ENCODE data around the gene LRP10.
"Not testable (repeated sequence)": the region's sequence is repeated elsewhere in the genome, so short reads cannot be mapped to it uniquely, and the experiment has no call there.

LRP10 gene

DNA sequence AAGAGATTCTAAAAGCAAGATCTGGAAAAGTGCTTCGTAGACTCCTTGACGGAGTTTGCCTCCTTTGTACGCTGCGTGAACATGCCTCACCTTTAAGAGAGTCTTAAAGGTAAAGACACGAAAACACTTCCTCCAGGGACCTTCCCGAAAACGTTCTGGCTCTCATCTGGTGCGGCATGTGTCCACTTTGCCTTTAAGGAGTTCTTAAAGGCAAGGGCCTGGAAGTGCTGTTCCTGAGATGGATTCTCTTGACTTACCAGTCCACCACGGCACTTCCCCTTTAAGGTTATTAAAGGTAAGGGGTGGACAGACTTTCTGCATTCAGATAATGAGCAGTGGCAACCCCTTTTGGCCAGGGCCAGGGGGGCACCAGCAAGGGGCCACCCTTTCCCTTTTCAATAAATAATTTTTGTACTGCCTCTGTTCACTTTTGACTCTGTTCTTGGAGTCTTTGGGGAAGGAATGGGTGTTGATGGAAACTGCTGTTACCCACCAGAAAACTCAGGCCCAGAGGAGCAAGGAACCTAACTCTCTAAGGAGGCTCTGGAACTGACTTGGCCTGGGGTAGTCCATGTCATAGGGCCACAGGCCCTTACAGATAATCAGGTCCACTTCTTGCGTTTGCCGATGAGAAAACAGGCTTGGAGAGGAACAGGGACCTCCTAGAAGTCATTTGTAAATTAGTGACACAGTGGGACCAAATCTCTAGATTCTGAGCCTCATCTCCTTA is 15.9 kb downstream of the LRP10 start:
- peak; percentile 71 for DNase-seq (ENCODE audit: low read depth)

DNA sequence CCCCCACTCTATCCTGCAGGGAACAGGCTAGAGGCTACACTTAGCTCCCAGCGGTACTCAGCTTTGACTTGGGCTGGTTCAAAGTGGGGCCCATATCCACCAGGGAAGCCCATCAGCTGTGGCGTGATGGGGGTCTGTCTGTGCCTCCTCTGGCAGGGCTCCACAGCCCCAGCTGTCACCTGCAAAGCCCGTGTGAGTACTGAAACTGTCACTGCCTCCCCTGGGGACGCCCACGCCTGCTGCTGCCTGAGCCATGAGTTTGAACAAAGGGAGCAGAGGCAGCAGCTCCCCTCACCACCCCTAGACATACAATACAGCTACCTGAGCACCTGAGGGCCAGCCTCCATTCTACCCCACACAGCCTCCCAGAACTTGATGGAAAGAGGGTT is 16.4 kb downstream of the LRP10 start:
- DNase-seq (ENCODE audit: low read depth): no peak

DNA sequence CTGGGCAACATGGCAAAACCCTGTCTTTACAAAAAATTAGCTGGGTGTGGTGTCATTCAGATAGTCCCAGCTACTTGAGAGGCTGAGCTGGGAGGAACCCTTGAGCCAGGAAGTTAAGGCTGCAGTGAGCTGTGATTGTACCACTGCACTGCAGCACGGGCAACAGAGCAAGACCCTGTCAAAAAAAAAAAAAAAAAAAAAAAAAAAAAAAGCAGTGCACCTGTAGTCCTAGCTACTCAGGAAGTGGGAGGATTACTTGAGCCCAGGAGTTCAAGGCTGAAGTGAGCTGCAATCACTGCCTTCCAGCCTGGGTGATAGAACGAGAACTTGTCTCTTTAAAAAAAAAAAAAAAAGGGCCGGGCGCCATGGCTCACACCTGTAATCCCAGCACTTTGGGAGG is 17.1 kb downstream of the LRP10 start:
- no peak for DNase-seq (ENCODE audit: low read depth)

DNA sequence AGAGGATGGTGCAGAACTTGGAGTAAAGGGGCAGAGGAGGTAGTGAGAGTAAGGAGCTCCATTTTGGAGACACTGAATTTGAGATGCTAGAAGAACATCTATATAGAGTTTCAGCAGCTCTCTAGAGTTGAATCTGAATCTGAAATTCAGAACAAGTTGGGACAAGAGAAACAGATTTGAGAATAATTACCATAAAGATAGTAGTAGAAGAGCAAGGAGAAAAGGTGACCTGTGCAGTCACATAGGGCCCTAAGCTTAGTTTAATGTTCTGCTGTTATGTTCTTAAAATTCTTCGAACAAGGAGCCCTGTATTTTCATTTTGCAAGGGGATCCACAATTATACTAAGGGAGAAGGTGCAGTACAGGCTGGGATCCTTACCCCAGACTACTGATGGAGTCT is 18.9 kb downstream of the LRP10 start:
- DNase-seq (ENCODE audit: low read depth): no peak

DNA sequence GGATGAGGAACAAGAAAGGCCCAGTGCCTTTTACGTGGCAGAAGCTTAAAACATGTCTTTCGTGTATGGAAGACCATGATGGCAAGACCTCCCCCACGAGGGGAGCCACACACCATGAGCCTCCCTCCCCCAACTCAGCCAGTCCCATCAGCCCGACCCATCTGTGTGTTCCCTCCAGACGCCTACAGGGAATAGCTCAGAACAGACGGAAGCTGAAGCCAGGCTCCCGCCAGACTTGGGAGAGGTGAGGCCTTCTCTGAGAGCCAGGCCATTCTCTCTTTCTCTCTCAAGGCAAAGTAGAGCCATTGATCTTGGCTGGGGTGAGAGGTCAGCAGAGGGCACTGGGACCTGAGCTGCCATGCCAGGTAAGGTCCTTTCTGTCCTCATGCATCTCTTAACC is 20.9 kb downstream of the LRP10 start:
- DNase-seq (ENCODE audit: low read depth): no peak

DNA sequence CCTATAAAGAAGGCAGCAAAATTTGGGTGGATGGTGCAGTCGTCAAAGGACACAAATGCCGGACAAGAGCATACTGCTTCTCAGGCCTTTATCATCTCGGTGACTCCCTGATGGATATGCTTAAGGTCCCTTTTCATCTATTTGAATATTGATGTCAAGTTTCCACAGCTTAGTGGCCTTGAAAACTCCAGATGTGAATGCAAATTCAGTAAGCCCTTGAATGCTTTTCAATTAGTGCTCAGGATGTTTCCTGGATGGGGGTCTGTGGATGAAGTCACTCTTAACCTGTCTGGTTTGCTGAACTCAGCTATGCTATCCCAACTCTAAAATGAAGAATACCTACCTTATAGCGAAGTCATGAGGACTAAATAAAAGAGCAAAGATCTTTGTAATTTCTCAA is 22.2 kb downstream of the LRP10 start:
- no peak for DNase-seq (ENCODE audit: low read depth)

DNA sequence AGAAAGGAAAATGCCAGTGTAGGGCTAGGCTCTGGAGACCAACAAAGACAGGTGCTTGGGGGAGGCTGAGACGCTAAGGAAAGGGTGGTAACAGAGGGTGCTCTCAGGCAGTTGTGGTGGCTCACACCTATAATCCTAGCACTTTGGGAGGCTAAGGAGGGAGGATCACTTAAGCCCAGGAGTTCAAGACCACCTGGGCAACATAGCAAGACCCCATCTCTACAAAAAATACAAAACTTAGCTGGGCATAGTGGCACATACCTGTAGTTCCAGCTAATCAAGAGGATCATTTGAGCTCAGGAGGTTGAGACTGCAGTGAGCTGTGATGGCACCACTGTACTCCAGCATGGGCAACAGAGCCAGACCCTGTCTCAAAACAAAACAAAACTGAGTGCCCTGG is 23.9 kb downstream of the LRP10 start:
- DNase-seq (ENCODE audit: low read depth): no peak

DNA sequence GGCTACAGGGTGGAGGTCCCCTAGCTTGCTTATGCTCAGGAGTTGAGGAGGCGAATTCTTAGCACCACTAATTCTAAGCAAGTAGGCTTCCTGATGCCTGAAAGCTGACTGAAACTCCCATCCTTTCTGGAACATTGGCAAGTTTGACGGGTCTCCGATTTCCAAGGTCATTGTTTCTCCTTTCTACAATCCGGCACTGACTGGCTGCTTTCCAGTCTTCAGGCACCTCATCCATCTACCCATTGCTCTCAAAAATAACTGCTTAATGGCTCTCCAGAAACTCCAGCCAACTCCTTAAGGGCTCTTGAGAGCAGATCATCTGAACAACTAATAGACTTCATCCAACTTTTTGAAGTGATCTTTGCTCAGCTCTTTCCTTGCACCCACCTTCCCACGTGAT is 24.8 kb downstream of the LRP10 start:
- DNase-seq (ENCODE audit: low read depth): no peak

DNA sequence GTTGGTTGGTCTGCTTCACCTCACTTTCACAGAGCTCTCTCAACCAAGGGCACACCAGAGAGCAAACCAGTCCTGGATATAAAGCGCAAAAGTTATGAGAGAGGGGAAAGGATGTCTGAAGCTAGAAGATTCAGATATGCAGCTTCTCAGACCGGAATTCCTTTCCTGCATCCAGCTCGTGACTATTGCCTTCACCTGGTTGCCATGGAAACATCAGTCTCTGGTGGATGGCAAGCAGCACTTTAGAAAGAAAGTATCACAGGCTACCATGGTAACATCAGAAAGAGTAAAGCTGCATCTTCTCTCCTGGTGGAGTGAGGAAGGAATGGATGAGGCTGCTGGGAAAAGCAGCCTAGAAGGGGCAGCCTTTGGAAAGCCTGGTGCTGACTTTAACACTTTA is 25.2 kb downstream of the LRP10 start:
- no peak for DNase-seq (ENCODE audit: low read depth)

DNA sequence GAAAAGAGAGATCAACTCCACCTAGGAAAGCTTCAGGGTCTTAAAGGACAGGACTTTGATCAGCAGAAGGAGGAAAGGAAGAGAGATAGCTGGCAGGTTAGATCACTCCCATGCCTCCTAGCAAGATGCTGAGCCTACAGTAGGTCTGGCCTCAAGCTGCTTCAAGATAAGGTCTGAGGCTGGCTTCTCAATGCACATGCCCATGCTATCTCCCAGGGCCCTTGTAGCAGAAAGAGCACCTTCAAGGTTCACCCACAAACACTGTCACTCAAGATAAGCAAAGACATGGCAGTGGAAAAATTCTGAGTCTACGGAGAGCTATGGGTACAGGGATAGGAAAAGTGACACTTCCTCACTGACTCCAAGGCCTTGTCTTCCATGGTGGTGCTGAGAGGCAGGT is 25.8 kb downstream of the LRP10 start:
- DNase-seq (ENCODE audit: low read depth): no peak

DNA sequence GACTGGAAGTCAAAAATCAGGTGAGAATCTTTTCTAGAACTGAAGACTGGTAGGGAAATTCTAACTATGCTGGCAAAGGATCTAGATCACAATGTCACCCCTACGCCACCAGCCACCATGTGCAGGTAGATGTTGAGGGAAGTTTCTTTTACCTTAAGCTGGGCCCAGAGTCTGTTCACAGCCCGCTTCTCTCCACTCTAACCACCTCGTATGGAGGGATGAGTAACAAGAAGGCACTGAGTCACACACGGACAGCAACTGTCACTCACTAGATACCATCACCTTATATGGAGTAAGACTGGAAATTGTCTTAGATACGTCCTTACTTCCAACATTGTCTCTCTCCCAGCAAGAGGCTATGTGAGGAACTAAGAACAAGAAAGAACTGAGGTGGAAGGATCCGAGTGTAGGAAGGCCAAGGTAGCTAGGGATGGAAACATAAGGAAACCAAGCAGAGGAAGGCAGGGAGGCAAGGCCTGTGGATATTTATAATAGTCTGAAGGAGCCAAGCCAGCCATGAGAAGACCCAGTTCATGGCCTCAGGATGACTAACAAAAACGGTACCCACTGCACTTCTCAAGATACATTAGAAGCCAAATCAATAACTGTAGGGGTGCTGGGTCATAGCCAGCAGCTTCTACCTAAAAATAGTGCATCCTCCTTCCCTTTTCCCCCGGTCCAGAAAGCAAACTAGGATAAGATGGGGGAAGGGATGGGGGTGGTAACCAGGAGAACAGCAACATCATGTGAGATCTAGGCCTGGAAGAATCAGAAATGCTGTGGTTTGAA is 27.0 kb downstream of the LRP10 start:
- peak; percentile 30 for DNase-seq (ENCODE audit: low read depth)

DNA sequence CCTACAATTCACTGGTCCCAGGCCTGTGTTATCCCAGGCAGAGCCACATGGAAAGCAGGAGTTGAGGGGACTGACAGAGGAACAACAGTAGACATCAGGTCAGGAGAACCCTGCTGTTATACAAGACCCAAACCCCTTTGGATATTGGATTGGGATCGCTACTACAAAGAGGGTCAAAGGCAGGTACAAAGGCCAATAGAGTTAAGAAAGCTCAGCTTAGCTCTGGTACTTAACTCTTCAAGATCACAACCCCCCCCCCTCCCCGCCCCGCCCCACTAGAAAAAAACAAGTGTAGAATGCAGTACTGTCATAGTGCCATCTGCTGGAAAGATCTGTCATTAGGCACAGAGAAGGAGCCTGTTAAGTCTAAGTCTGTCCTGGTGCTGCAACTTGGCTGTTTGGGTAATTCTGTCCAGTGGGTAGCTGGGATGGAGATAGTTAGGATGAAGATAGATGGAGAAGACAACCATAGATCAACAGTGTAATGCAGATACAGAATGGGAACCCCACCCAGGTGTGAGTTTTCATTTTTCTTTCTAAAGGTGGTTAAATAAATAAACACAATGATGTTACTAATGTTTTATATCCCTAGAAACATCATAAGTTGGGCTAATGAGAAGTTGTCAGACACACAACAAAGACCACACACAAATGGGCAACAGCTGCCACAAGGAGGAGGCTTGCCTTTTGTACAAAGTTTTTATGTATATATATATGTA is 28.7 kb downstream of the LRP10 start:
- DNase-seq (ENCODE audit: low read depth): peak; percentile 71

DNA sequence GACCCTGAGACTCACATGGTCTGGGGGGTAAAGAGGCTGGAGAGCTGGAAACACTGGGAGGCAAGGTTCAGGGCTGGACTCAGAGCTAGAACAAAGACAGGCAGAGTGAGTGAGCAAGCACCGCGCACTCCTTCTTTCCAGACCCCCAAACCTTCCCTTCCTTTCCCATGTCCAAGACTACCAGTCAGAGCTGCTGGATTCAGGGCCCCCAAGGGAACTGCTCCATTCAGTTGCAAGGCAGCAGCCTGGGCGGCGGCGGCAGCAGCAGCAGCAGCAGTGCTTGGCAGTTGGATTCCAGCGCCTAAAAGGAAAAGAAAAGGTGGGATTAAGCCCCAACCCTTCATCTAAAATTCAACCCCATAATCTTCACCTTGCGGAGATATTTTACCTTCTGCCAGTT is 30.3 kb downstream of the LRP10 start:
- DNase-seq (ENCODE audit: low read depth): no peak

DNA sequence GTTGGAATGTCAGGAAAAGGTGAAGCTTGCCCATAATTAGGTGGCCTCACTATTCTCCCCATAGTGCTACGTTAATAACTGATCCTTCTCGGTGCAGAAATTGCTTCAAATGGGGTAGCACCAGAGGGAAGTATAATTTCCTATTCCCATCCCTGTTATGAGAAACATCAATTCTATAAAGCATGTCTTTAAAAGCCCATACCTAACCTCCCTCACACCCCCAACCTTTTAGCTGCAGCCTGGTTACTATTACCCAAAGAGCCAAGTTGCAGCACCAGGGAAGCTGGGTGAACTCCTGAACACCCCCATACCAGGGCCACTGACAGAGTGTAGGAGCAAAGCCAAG is 32.2 kb downstream of the LRP10 start:
- no peak for DNase-seq (ENCODE audit: low read depth)

DNA sequence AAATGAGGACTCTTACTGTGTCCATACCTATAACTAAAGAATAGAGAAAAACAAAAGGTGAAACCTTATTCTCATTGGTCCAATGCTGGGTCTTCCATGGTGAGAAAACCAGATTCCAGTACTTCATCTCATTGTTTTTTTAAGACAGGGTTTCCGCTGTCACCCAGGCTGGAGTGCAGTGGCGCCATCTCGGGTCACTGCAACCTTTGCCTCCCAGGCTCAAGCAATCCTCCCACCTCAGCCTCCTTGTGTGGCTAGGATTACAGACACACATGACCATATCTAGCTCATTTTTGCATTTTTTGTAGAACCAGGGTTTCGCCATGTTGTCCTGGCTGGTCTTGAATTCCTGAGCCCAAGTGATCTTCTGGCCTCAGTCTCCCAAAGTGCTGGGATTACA is 34.1 kb downstream of the LRP10 start:
- no peak for DNase-seq (ENCODE audit: low read depth)

DNA sequence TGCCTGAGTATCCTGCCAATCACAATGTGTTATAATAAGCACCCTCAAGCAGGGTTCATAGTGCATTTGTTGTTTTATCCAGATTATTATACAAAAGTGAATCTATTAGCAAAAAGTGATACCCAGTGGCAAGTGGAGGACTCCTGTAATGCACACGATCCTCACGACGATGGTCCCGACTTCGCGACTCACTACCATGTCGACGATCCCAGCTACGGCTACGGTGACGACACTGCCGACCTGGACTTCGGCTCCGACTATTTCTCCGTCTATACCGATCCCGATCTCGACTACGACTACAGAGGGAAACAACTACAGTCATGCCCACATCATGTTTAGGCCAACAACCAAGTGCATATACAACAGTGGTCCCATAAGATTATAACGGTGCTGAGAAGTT is 34.5 kb downstream of the LRP10 start:
- no peak for DNase-seq (ENCODE audit: low read depth)

DNA sequence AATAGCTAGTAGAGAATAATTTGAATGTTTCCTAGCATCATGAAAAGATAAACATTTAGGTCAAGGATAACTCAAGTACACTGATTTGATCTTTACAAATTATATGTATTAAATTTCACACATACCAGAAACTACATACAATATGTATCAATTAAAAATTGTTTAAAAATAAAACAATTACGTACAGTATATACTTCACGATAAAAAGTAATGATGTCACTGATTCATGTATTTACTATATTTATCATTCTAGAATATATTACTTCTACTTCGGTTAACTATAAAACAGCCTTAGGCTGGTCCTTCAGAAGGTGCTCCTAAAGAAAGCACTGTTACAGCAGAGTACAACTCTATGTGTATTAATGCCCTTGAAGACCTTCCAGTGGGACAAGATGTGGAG is 35.9 kb downstream of the LRP10 start:
- DNase-seq (ENCODE audit: low read depth): no peak

DNA sequence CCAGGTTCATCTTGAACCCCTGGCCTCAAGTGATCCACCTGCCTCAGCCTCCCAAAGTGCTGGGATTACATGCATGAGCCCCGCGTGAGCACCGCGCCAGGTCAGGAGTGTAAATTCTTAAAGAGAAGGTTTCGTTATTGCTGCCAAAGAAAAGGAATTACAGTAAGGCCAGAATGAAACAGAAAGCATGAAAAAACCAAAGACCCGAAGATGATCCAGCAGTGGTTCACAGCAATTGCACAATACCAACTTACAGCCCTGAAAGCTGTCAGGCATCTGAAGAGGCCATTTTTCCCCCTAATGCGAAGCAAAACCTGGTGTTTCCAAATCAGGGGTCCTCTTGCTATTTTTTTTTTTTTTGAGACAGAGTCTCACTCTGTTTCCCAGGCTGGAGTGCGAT is 37.1 kb downstream of the LRP10 start:
- DNase-seq (ENCODE audit: low read depth): no peak

DNA sequence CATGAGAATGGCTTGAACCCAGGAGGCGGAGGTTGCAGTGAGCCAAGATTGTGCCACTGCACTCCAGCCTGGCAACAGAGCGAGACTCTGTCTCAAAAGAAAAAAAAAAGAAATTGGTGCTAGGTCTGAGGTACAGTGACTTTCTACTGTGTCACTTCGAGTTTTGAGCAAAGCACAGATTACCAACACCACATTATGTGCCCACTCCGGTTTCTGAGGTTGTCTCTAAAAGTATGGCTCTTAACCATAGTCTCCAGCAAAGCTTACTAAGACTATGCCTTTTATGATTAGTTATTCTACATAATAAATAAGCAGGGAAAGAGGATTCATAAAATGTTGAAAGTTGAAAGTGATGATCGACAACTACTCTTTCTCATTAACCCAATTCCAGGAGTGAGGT is 39.4 kb downstream of the LRP10 start:
- no peak for DNase-seq (ENCODE audit: low read depth)

DNA sequence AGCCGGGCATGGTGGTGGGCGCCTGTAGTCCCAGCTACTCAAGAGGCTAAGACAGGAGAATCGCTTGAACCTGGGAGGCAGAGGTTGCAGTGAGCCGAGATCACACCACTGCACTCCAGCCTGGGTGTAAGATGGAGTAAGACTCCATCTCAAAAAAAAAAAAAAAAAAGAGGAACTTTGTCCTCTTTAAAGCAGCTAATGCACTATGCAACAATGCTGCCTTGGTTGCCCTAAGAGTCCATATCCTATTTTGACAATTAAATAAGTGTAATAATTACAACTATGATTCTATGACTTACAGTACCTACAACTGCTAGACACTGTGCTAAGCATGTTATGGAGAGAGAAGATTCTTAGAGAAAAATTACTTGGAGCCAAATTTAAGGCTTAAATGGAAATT is 43.3 kb downstream of the LRP10 start:
- DNase-seq (ENCODE audit: low read depth): not testable (repeated sequence)

DNA sequence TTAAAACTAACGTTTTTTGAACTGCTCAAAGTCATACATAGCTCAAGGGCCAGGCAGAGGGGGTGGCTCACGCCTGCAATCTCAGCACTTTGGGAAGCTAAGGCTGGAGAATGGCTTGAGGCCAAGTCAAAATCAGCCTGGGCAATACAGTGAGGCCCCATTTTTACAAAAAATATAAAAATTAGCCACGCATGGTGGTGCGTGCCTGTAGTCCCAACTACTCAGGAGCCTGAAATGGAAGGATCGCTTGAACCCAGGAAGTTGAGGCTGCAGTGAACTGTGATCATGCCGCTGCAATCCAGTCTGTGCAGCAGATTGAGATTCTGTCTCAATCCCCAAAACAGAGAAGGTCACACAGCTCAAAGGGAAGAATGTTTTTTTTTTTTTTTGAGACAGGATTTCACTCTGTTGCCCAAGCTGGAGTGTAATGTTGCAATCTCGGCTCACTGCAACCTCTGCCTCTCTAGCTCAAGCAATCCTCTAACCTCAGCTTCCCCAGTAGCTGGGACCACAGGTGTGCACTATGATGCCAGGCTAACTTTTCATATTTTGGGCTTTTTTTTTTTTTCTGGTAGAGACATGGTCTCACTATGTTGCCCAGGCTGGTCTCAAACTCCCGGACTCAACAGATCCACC is 44.5 kb downstream of the LRP10 start:
- peak; percentile 26 for DNase-seq (ENCODE audit: low read depth)

DNA sequence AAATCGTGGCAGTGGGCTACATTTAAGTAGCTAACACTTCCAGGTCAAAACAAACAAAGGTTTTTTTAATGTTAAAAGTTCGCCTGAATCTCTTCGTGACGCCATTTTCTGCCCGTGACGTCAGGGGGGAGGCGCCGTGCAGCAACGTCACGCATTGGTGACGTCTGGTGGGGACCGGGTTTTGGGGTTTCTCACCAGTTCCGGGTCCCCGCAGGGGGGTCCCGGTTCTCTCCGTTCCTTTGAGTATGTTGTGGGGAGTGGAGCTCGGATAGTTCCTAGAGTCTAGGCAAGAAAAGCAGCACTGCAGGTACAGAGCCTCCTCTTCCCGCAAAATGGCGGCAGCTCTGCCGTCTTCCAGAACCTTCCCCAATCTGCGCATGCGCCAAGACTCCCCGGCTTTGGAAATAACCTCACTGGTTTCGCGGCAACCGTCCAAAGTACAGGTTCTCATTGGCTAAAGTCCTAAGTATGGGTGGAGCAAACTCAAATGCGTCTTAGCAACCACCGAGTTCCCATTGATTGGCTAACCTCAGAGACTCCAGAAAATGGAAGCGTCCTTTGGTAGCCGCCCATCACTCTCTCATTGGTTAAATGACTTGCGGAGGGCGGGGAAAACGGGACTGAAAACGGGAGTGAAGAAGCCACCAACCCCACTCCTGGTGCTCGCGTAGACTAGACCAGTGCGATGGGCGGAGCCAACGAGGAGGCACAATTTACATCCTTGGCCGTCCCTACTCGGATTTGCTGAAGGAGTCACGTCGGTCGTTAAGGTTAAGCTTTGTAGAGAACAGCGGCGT is 47.5 kb downstream of the LRP10 start, which contains the start of gene RBM23:
RBM23 (minus strand) TSS at position 346 of the 797 bp plus-strand sequence.
- peak; percentile 100 for DNase-seq (ENCODE audit: low read depth)
